C4-2B (cell line): ENCODE measurements around the gene OR10A4.

Experiments
- ZFX ChIP-seq: fragments of 450-650 bp; IDR thresholded peaks from 2 replicates; pipeline ENCODE4 v1.6.1; 2017
- TF ChIP-seq, protein P1 (sequence below): fragments of 450-650 bp; conservative IDR thresholded peaks from 2 replicates; pipeline ENCODE4 v1.5.1; 2017; ENCODE audit warnings: mild to moderate bottlenecking

- TF ChIP-seq, protein P1, sequence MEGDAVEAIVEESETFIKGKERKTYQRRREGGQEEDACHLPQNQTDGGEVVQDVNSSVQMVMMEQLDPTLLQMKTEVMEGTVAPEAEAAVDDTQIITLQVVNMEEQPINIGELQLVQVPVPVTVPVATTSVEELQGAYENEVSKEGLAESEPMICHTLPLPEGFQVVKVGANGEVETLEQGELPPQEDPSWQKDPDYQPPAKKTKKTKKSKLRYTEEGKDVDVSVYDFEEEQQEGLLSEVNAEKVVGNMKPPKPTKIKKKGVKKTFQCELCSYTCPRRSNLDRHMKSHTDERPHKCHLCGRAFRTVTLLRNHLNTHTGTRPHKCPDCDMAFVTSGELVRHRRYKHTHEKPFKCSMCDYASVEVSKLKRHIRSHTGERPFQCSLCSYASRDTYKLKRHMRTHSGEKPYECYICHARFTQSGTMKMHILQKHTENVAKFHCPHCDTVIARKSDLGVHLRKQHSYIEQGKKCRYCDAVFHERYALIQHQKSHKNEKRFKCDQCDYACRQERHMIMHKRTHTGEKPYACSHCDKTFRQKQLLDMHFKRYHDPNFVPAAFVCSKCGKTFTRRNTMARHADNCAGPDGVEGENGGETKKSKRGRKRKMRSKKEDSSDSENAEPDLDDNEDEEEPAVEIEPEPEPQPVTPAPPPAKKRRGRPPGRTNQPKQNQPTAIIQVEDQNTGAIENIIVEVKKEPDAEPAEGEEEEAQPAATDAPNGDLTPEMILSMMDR: no peak
- TF ChIP-seq ZFX: no peak
Measured at GRCh38 chr11:6889835-6890234, 13.4 kb downstream of the OR10A4 start.
